CD14-positive monocyte (primary cell): ENCODE results near the gene HYOU1. TPM values are rescaled to one million over a fixed set of nuclear protein-coding genes. Genes with fewer than 3 reads are reported as not detected.
A peak's percentile ranks its signal among the peaks of the same experiment; 100 is the strongest.

Experiments
- DNase-seq, 3 donors: peaks; one replicate each; pipeline ENCODE4 v3.0.0-alpha.2; 2011 to 2022
- H2AFZ ChIP-seq: 2 replicates; pipeline ENCODE4 v1.6.0; 2012; ENCODE audit warnings: mild to moderate bottlenecking, low read depth, low read length, inconsistent platforms; ENCODE audit not compliant: insufficient read depth, poor library complexity, severe bottlenecking
- H3K27ac ChIP-seq, 2 donors: 1 replicate in 1 of 2; 2 replicates in 1 of 2; pipeline ENCODE4 v1.5.1; 2012 to 2013; ENCODE audit warnings: low read length in 2 of 2, control low read depth in 1 of 2, inconsistent platforms in 1 of 2, low read depth in 1 of 2, mild to moderate bottlenecking in 1 of 2
- H3K27me3 ChIP-seq, 2 donors: one replicate each; pipeline versions ENCODE4 v1.6.0 to v1.6.1; 2011 to 2013; ENCODE audit warnings: low read length in 2 of 2; ENCODE audit not compliant: control insufficient read depth in 2 of 2, insufficient read depth in 2 of 2
- H3K36me3 ChIP-seq, 2 donors: replicated peaks in 1 of 2; 1 replicate in 1 of 2; 2 replicates in 1 of 2; pipeline versions ENCODE4 v1.5.1 to v1.6.1; 2012 to 2013; ENCODE audit warnings: low read length in 2 of 2, control low read depth in 1 of 2, inconsistent platforms in 1 of 2, mild to moderate bottlenecking in 1 of 2; ENCODE audit not compliant: insufficient read depth in 2 of 2, control insufficient read depth in 1 of 2
- H3K4me1 ChIP-seq, 2 donors: 1 replicate in 1 of 2; 2 replicates in 1 of 2; pipeline versions ENCODE4 v1.5.1 to v1.6.1; 2012 to 2013; ENCODE audit warnings: low read length in 2 of 2, control low read depth in 1 of 2, inconsistent platforms in 1 of 2, mild to moderate bottlenecking in 1 of 2, moderate library complexity in 1 of 2; ENCODE audit not compliant: insufficient read depth in 2 of 2, control insufficient read depth in 1 of 2
- H3K4me2 ChIP-seq: replicated peaks from 2 replicates; pipeline ENCODE3; 2012; ENCODE audit warnings: low read length, moderate library complexity, mild to moderate bottlenecking; ENCODE audit not compliant: poor library complexity, severe bottlenecking; ENCODE audit errors: extremely low read depth
- H3K4me3 ChIP-seq, 3 experiments: fragments of 200-600 bp in 1 of 3; sonication (generic) in 1 of 3; replicated peaks in 1 of 3; 1 replicate in 2 of 3; 2 replicates in 1 of 3; pipeline ENCODE4 v1.5.1; 2011 to 2013; ENCODE audit warnings: low read length in 3 of 3, mild to moderate bottlenecking in 3 of 3, control low read depth in 2 of 3, low read depth in 2 of 3, inconsistent platforms in 1 of 3, moderate library complexity in 1 of 3
- H3K79me2 ChIP-seq: 2 replicates; pipeline ENCODE4 v1.6.0; 2012; ENCODE audit warnings: mild to moderate bottlenecking, control low read depth, inconsistent platforms, low read length, moderate library complexity; ENCODE audit not compliant: insufficient read depth
- H3K9ac ChIP-seq: 2 replicates; pipeline ENCODE4 v1.6.0; 2017; ENCODE audit warnings: low read length, mild to moderate bottlenecking; ENCODE audit not compliant: insufficient read depth, poor library complexity, severe bottlenecking
- H3K9me3 ChIP-seq, 2 donors: replicated peaks in 1 of 2; 1 replicate in 1 of 2; 2 replicates in 1 of 2; pipeline versions ENCODE4 v1.5.1 to v1.6.1; 2012 to 2013; ENCODE audit warnings: low read length in 2 of 2, control low read depth in 1 of 2; ENCODE audit not compliant: control insufficient read depth in 1 of 2, insufficient read depth in 1 of 2
- H4K20me1 ChIP-seq: 2 replicates; pipeline ENCODE4 v1.6.0; 2012; ENCODE audit warnings: mild to moderate bottlenecking, low read length, control low read depth, moderate library complexity; ENCODE audit not compliant: insufficient read depth
- H3K27ac Mint-ChIP-seq, 7 donors: one replicate each; pipeline ENCODE4 v1.8.0; 2020; ENCODE audit warnings: mild to moderate bottlenecking in 7 of 7, mixed read lengths in 7 of 7, moderate library complexity in 6 of 7, inconsistent platforms in 2 of 7
- H3K27me3 Mint-ChIP-seq, 3 donors: one replicate each; pipeline ENCODE4 v1.8.0; 2021 to 2022; ENCODE audit warnings: low read depth in 3 of 3, mild to moderate bottlenecking in 3 of 3, mixed read lengths in 3 of 3, moderate library complexity in 3 of 3, inconsistent platforms in 1 of 3
- H3K36me3 Mint-ChIP-seq, 2 donors: one replicate each; pipeline ENCODE4 v1.8.0; 2020; ENCODE audit warnings: mixed read lengths in 2 of 2, inconsistent platforms in 1 of 2, mild to moderate bottlenecking in 1 of 2
- H3K4me1 Mint-ChIP-seq: one replicate; pipeline ENCODE4 v1.8.0; 2020; ENCODE audit warnings: mild to moderate bottlenecking, mixed read lengths
- H3K4me3 Mint-ChIP-seq, 2 donors: one replicate each; pipeline ENCODE4 v1.8.0; 2020; ENCODE audit warnings: mild to moderate bottlenecking in 2 of 2, mixed read lengths in 2 of 2, moderate library complexity in 1 of 2
- H3K9me3 Mint-ChIP-seq, 7 donors: one replicate each; pipeline ENCODE4 v1.8.0; 2020 to 2022; ENCODE audit warnings: mixed read lengths in 7 of 7, mild to moderate bottlenecking in 6 of 7, moderate library complexity in 6 of 7, inconsistent platforms in 2 of 7
- WGBS: methylation state at CpG from one replicate; pipeline ENCODE4 v1.1.5; 2013; ENCODE audit warnings: missing lambda C conversion rate; ENCODE audit not compliant: insufficient coverage; 5-methylcytosine and 5-hydroxymethylcytosine counted together
- intact Hi-C, 2 donors: fragments of 100-400 bp; cut with micrococcal nuclease; formaldehyde crosslinking; loops; one replicate each; pipeline versions ENCODE4 v1.15.0 to v1.15.1; 2023
- polyA plus RNA-seq, 3 donors: library from polyadenylated mRNA; depleted of rRNA in 1 of 3; unstranded in 2 of 3; stranded (reverse) in 1 of 3; fragments of 300-500 nt in 2 of 3; fragments of >200 nt in 1 of 3; fragmentation: Illumina TruSeq in 2 of 3; gene quantifications; 1 replicate in 2 of 3; 2 replicates in 1 of 3; pipeline ENCODE4 v1.2.3, GENCODE V29; 2012 to 2021
- TF ChIP-seq, protein P1 (sequence below): fragments of 200-600 bp; IDR thresholded peaks from one replicate; pipeline ENCODE4 v1.8.0; 2022; ENCODE audit warnings: antibody characterized with exemption, mild to moderate bottlenecking

Gene HYOU1
- polyA plus RNA-seq, 3 donors, result 8.4 to 34.9 (median 8.6) TPM

DNA sequence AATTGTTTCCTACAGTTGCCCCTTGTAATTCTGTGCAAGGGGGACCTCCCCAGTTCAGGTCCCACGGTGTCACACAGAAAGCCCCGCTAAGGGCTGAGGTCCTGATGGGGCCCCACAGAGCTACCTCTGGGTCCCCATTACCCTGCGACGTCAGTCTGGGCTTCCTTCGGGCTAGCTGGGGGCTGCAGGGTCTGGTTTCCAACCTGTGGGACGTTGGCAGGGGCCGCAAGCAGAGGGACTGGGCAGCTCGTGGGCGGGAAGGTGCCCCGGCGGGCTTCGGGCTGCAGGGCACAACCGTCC is 27.0 kb downstream of the HYOU1 start:
- peaks cover 16 to 17% of the 10 kb centered on the region in 2 donors for H3K36me3 Mint-ChIP-seq
- Histone ChIP-seq H2AFZ (peak overlapping the region; percentile 100), H3K79me2 (peaks cover 3% of the 10 kb centered on the region), H3K27me3 (no peaks in the 10 kb centered on the region), H3K36me3 (peaks cover 6 to 16% of the 10 kb centered on the region in 2 donors), H3K4me1 (peaks cover 8 to 15% of the 10 kb centered on the region in 2 donors), H3K9ac (peak overlapping the region; percentile 59), H3K4me2 (peak overlapping the region; percentile 99), H4K20me1 (no peaks in the 10 kb centered on the region), H3K4me3 (peak overlapping the region; percentile 76 to 97 (median 84)), H3K27ac (no peak overlapping the region), H3K9me3 (no peaks in the 10 kb centered on the region)
- H3K27me3 Mint-ChIP-seq, result no peaks in the 10 kb centered on the region
- peak overlapping the region; percentile 81 to 85 for H3K4me3 Mint-ChIP-seq
- no peak for DNase-seq
- peak overlapping the region in 1 of 7 donors; percentile 63 for H3K27ac Mint-ChIP-seq
- peaks cover 16% of the 10 kb centered on the region for H3K4me1 Mint-ChIP-seq
- intact Hi-C loops, result loop anchor here (1.0 to 5.0 kb wide), 3 partner anchors 10 to 33 kb away; partner anchors contain the start of genes CENATAC (in 1 of the 2) and HYOU1 (in 1 of the 2)
- H3K9me3 Mint-ChIP-seq, result no peaks in the 10 kb centered on the region
- WGBS, result 3% methylated on average over 13 of the region's 13 CpGs
- TF ChIP-seq, protein P1, sequence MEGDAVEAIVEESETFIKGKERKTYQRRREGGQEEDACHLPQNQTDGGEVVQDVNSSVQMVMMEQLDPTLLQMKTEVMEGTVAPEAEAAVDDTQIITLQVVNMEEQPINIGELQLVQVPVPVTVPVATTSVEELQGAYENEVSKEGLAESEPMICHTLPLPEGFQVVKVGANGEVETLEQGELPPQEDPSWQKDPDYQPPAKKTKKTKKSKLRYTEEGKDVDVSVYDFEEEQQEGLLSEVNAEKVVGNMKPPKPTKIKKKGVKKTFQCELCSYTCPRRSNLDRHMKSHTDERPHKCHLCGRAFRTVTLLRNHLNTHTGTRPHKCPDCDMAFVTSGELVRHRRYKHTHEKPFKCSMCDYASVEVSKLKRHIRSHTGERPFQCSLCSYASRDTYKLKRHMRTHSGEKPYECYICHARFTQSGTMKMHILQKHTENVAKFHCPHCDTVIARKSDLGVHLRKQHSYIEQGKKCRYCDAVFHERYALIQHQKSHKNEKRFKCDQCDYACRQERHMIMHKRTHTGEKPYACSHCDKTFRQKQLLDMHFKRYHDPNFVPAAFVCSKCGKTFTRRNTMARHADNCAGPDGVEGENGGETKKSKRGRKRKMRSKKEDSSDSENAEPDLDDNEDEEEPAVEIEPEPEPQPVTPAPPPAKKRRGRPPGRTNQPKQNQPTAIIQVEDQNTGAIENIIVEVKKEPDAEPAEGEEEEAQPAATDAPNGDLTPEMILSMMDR, result no peak

DNA sequence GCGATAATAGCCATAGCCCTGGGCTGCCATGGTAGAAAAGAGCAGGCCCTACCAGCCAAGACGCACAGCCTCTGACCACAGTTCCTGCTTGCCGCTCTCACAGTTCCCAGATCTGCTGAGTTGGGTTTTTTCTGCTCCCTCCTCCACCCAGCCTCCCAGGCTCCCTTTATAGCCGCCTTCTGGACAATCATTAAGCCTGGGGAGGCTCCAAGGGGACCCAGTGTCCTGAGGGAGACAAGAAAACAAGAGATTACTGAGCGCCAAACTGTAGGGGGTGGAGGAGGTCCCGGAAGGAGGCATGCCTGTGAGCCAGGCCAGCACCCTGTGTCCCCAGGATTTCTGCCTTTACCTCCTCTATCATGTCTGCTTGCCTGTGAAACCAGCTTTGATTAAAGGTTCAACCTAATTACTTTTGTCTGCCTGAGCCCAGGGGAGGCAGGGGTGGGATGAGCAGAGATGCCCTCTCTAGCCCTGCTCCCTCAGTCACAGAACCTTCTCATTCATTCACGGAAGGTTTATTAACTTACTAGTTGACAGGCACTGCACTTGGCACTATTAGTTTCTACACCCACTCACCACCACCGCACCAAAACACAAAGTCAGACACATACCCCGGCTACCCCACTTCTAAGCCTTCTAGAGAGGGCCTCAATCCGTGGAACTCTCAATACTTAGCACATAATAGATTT is 27.5 kb downstream of the HYOU1 start:
- 55% methylated on average over 7 of the region's 10 CpGs for WGBS
- peaks cover 3% of the 10 kb centered on the region for H3K79me2 ChIP-seq
- H3K27ac ChIP-seq, result no peak overlapping the region
- peak overlapping the region; percentile 81 to 85 for H3K4me3 Mint-ChIP-seq
- peak overlapping the region; percentile 99 for H3K4me2 ChIP-seq
- intact Hi-C loops, result loop anchor here (1.0 to 5.0 kb wide), 3 partner anchors 9 to 32 kb away; partner anchors contain the start of genes CENATAC (in 1 of the 2) and HYOU1 (in 1 of the 2)
- DNase-seq, result no peak
- peak overlapping the region; percentile 59 for H3K9ac ChIP-seq
- H4K20me1 ChIP-seq, result no peaks in the 10 kb centered on the region
- peaks cover 16% of the 10 kb centered on the region for H3K4me1 Mint-ChIP-seq
- peak overlapping the region in 2 of 7 donors; percentile 13 to 63 for H3K27ac Mint-ChIP-seq
- peaks cover 8 to 15% of the 10 kb centered on the region in 2 donors for H3K4me1 ChIP-seq
- H3K36me3 Mint-ChIP-seq, result peaks cover 20 to 22% of the 10 kb centered on the region in 2 donors
- peaks cover 11 to 21% of the 10 kb centered on the region in 2 donors for H3K36me3 ChIP-seq
- TF ChIP-seq, protein P1, result no peak
- H3K27me3 ChIP-seq, result no peaks in the 10 kb centered on the region
- H3K9me3 ChIP-seq, result no peaks in the 10 kb centered on the region
- H3K27me3 Mint-ChIP-seq, result no peaks in the 10 kb centered on the region
- H3K9me3 Mint-ChIP-seq, result no peaks in the 10 kb centered on the region
- H3K4me3 ChIP-seq, result peak overlapping the region in 1 of 3 experiments; percentile 97
- H2AFZ ChIP-seq, result peak overlapping the region; percentile 100
